Muscle of back (tissue), 11 donors: ENCODE data around the gene TIGD3. TPM values are rescaled to one million over a fixed set of nuclear protein-coding genes. Genes with fewer than 3 reads are reported as not detected.

ENCODE experiments used
- DNase-seq, 3 donors: peaks; one replicate each; pipeline versions ENCODE4 v3.0.0 to v3.0.0-alpha.2; 2013
- polyA plus RNA-seq, 10 donors: library from polyadenylated mRNA; unstranded; fragments of 120-200 nt; gene quantifications; one replicate each; pipeline ENCODE4 v1.2.1, GENCODE V29; 2013; ENCODE audit not compliant: insufficient read length in 10 of 10

The TIGD3 gene
- polyA plus RNA-seq, 10 donors: 0.10 to 0.22 (median 0.19) TPM; not detected in 2

GRCh38 chr11:65366340-65366773, 11.8 kb downstream of the TIGD3 start:
- DNase-seq: peak; percentile 57 to 77 (median 62)

GRCh38 chr11:65370659-65371049, 16.1 kb downstream of the TIGD3 start:
- DNase-seq: no peak

- DNase-seq: no peak
Observed at GRCh38 chr11:65373839-65374580, 19.5 kb downstream of the TIGD3 start.

GRCh38 chr11:65375012-65375411, 20.5 kb downstream of the TIGD3 start:
- DNase-seq: no peak

GRCh38 chr11:65376138-65376713, 21.7 kb downstream of the TIGD3 start:
- no peak for DNase-seq

- no peak for DNase-seq
Observed at GRCh38 chr11:65377036-65377435, 22.5 kb downstream of the TIGD3 start.

GRCh38 chr11:65377777-65378176, 23.2 kb downstream of the TIGD3 start:
- DNase-seq: no peak

GRCh38 chr11:65378208-65378927, 23.8 kb downstream of the TIGD3 start:
- no peak for DNase-seq

GRCh38 chr11:65378928-65379638, 24.5 kb downstream of the TIGD3 start:
- no peak for DNase-seq

- no peak for DNase-seq
Observed at GRCh38 chr11:65379698-65380459, 25.3 kb downstream of the TIGD3 start.

- no peak for DNase-seq
Observed at GRCh38 chr11:65380460-65381119, 26.0 kb downstream of the TIGD3 start.

GRCh38 chr11:65381716-65382032, 27.1 kb downstream of the TIGD3 start:
- peak in 1 of 3 donors; percentile 56 for DNase-seq

GRCh38 chr11:65382033-65382803, 27.7 kb downstream of the TIGD3 start, which contains the start of gene SLC25A45:
SLC25A45 (minus strand) TSS chr11:65382646; CDS start chr11:65381951, 695 bp downstream.
- peak; percentile 81 to 97 (median 93) for DNase-seq

- no peak for DNase-seq
Observed at GRCh38 chr11:65382804-65383368, 28.3 kb downstream of the TIGD3 start.

GRCh38 chr11:65383778-65384177, 29.2 kb downstream of the TIGD3 start:
- DNase-seq: no peak

GRCh38 chr11:65384301-65384889, 29.8 kb downstream of the TIGD3 start:
- no peak for DNase-seq

GRCh38 chr11:65386307-65387140, 32.0 kb downstream of the TIGD3 start, which contains the start of gene FRMD8:
FRMD8 (plus strand) TSS chr11:65386637; CDS start chr11:65387037, 400 bp downstream.
- DNase-seq: peak; percentile 83 to 96 (median 94)

GRCh38 chr11:65388731-65389130, 34.2 kb downstream of the TIGD3 start:
- DNase-seq: no peak
